SU-DHL-6 (cell line): Measurements from ENCODE around the gene SVIL.

Source experiments
- H2AFZ ChIP-seq: fragments of 200-600 bp; sonication (generic); 2 replicates; pipeline ENCODE4 v1.6.1; 2014; ENCODE audit warnings: low read depth, mild to moderate bottlenecking, moderate library complexity, mixed read lengths, antibody characterized with exemption, low read length; ENCODE audit not compliant: severe bottlenecking
- H3F3A ChIP-seq: fragments of 200-600 bp; shearing (Covaris generic); 2 replicates; pipeline ENCODE4 v1.6.0; 2016; ENCODE audit warnings: antibody characterized with exemption, mild to moderate bottlenecking; ENCODE audit not compliant: insufficient read depth
- H3K27ac ChIP-seq: fragments of 200-600 bp; sonication (generic); 2 replicates; pipeline ENCODE4 v1.5.1; 2016; ENCODE audit warnings: low read depth, mild to moderate bottlenecking, low read length, moderate library complexity, mixed read lengths
- H3K27me3 ChIP-seq: fragments of 200-600 bp; sonication (generic), shearing (Covaris generic); 2 replicates; pipeline ENCODE4 v1.6.0; 2014; ENCODE audit warnings: mild to moderate bottlenecking, low read length
- H3K36me3 ChIP-seq: fragments of 200-600 bp; sonication (generic); 2 replicates; pipeline ENCODE4 v1.6.1; 2014; ENCODE audit warnings: mild to moderate bottlenecking, low read length, mixed read lengths
- H3K4me2 ChIP-seq: fragments of 300-600, 200-600 bp; shearing (Covaris generic), sonication (generic); 2 replicates; pipeline ENCODE4 v1.6.0; 2014; ENCODE audit warnings: low read length, low read depth, mild to moderate bottlenecking; ENCODE audit not compliant: poor library complexity, severe bottlenecking
- H3K4me3 ChIP-seq: fragments of 200-600 bp; sonication (generic); 2 replicates; pipeline ENCODE4 v1.5.1; 2014; ENCODE audit warnings: antibody characterized with exemption, low read length, mild to moderate bottlenecking, mixed read lengths; ENCODE audit not compliant: insufficient read depth, poor library complexity, severe bottlenecking
- H3K79me2 ChIP-seq: fragments of 200-600 bp; sonication (generic); 2 replicates; pipeline ENCODE4 v1.6.1; 2014; ENCODE audit warnings: mild to moderate bottlenecking, low read length, moderate library complexity; ENCODE audit not compliant: insufficient read depth
- H3K9ac ChIP-seq: fragments of 200-600 bp; sonication (generic); 2 replicates; pipeline ENCODE4 v1.7.0; 2014; ENCODE audit warnings: mild to moderate bottlenecking, low read length
- H3K9me2 ChIP-seq: fragments of 200-600 bp; sonication (generic); replicated peaks from 2 replicates; pipeline ENCODE4 v1.6.1; 2014; ENCODE audit warnings: low read length; ENCODE audit not compliant: insufficient read depth
- H3K9me3 ChIP-seq: fragments of 200-600 bp; sonication (generic); 2 replicates; pipeline ENCODE4 v1.6.1; 2014; ENCODE audit warnings: low read length, mixed read lengths; ENCODE audit not compliant: insufficient read depth
- H4K20me1 ChIP-seq: fragments of 200-600 bp; sonication (generic); 2 replicates; pipeline ENCODE4 v1.6.1; 2014; ENCODE audit warnings: low read depth, mild to moderate bottlenecking, antibody characterized with exemption, low read length, moderate library complexity, mixed read lengths
- EZH2phosphoT487 ChIP-seq: fragments of 200-600 bp; sonication (generic), shearing (Covaris generic); conservative IDR thresholded peaks from 2 replicates; pipeline ENCODE4 v1.6.1; 2018; ENCODE audit warnings: mild to moderate bottlenecking, antibody characterized with exemption, low read length, moderate library complexity, mixed read lengths
- TF ChIP-seq, protein P1 (sequence below): fragments of 200-600 bp; sonication (generic); IDR thresholded peaks from one replicate; pipeline ENCODE4 v1.5.1; 2017; ENCODE audit warnings: antibody characterized with exemption, mild to moderate bottlenecking, low read length, moderate library complexity; ENCODE audit not compliant: insufficient read depth, poor library complexity, severe bottlenecking

SVIL gene

DNA sequence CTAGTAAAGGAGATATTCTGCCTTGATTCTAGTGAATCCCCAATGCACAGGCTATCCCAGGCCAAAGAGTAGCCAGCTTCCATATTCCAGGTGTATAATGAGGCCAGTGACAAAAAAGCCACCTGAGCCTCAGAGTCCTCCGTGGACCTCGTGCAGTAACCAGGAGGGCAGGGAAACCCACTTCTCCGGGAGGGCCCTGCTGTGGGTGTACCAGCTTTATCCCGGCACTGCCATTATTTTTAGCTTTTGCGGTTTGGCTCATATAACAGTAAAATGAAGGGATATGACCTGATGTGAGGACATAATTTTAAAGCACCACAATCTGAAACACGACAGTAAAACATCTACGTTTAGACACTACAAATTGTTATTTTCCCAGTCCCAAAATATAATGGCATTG is 109.0 kb downstream of the SVIL start:
- Histone ChIP-seq H3K9me3 (no peaks in the 10 kb centered on the region), H3K27ac (no peak overlapping the region), H3K79me2 (no peaks in the 10 kb centered on the region), H3K9ac (no peak overlapping the region), H2AFZ (no peak overlapping the region), H3K4me3 (no peak overlapping the region), H3K27me3 (no peaks in the 10 kb centered on the region), H3K4me2 (no peak overlapping the region), H3K9me2 (no peaks in the 10 kb centered on the region), H4K20me1 (no peaks in the 10 kb centered on the region), H3K36me3 (no peaks in the 10 kb centered on the region), H3F3A (no peaks in the 10 kb centered on the region)
- TF ChIP-seq, protein P1, sequence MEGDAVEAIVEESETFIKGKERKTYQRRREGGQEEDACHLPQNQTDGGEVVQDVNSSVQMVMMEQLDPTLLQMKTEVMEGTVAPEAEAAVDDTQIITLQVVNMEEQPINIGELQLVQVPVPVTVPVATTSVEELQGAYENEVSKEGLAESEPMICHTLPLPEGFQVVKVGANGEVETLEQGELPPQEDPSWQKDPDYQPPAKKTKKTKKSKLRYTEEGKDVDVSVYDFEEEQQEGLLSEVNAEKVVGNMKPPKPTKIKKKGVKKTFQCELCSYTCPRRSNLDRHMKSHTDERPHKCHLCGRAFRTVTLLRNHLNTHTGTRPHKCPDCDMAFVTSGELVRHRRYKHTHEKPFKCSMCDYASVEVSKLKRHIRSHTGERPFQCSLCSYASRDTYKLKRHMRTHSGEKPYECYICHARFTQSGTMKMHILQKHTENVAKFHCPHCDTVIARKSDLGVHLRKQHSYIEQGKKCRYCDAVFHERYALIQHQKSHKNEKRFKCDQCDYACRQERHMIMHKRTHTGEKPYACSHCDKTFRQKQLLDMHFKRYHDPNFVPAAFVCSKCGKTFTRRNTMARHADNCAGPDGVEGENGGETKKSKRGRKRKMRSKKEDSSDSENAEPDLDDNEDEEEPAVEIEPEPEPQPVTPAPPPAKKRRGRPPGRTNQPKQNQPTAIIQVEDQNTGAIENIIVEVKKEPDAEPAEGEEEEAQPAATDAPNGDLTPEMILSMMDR: no peak
- no peak for TF ChIP-seq EZH2phosphoT487

DNA sequence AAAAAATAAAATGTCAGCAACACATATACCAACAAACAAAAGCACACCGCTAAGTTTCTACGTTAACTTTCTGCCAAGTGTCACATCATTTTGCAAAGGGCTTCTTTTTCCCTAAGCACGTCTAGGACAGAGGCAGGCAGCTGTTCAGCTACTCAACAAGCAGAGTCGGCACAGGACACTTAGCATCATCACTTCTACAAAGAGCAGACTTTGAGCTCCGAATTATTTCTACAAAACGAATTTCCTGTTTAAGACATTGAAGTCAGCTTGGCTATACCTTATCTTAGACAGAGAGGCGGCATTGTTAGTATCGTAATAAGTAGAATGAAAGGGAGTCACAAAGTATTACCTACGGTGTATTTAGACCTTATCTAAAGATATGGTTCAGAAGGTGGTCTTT is 110.1 kb downstream of the SVIL start:
- Histone ChIP-seq H3K4me2 (no peak overlapping the region), H3K36me3 (no peaks in the 10 kb centered on the region), H4K20me1 (no peaks in the 10 kb centered on the region), H3K9ac (no peak overlapping the region), H3K4me3 (no peak overlapping the region), H3K9me2 (no peaks in the 10 kb centered on the region), H3K27me3 (no peaks in the 10 kb centered on the region), H3F3A (no peaks in the 10 kb centered on the region), H3K79me2 (no peaks in the 10 kb centered on the region), H2AFZ (no peak overlapping the region), H3K9me3 (no peaks in the 10 kb centered on the region), H3K27ac (no peak overlapping the region)
- TF ChIP-seq, protein P1: no peak
- TF ChIP-seq EZH2phosphoT487: no peak

DNA sequence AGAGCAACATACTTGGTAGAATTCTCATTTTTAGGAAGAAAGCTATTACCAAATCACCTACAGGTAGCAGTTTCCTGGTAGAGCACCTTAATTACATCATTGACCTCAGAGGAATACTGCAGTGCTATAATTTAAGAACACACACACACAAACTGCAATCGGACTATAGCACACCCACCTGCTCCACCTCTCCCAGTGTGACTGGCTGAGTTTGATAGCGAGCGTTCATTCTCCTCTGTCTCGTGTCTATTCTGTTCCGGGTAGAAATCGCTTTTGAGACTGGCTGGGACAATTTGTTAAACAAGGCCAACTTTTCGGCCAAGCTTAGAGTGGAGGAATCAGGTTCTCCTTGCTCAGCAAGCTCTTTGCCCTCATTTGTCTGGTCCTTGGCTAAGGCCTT is 110.5 kb downstream of the SVIL start:
- no peaks in the 10 kb centered on the region for H3K9me3 ChIP-seq
- H3K9ac ChIP-seq: no peak overlapping the region
- H3F3A ChIP-seq: no peaks in the 10 kb centered on the region
- no peak overlapping the region for H3K27ac ChIP-seq
- TF ChIP-seq, protein P1: no peak
- no peak for TF ChIP-seq EZH2phosphoT487
- no peaks in the 10 kb centered on the region for H3K9me2 ChIP-seq
- H4K20me1 ChIP-seq: no peaks in the 10 kb centered on the region
- H3K27me3 ChIP-seq: no peaks in the 10 kb centered on the region
- no peak overlapping the region for H3K4me2 ChIP-seq
- no peak overlapping the region for H3K4me3 ChIP-seq
- H3K36me3 ChIP-seq: no peaks in the 10 kb centered on the region
- H2AFZ ChIP-seq: no peak overlapping the region
- no peaks in the 10 kb centered on the region for H3K79me2 ChIP-seq

DNA sequence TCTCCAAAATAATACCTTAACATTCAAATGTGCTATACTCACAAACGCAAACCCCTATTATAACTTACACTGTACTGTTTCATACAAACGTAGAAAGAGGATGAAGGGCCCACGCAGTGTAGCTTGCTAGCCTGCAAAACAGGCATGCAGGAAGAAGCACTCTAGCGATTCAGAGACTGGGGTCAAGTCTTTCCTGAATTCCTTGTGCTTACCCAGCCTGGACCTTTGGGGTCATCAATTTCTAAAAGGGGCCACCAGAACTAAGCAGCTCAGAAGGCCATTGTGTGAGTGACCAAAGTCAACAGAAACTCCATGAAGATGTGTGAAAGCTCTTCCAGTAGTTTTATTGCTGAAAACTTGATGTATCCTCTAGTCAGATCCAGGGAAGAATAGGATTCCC is 111.9 kb downstream of the SVIL start:
- Histone ChIP-seq H3K9ac (no peak overlapping the region), H3K79me2 (no peaks in the 10 kb centered on the region), H3K9me3 (no peaks in the 10 kb centered on the region), H3K36me3 (no peaks in the 10 kb centered on the region), H3K27ac (no peak overlapping the region), H3K4me2 (no peak overlapping the region), H3K9me2 (no peaks in the 10 kb centered on the region), H2AFZ (no peak overlapping the region), H3F3A (no peaks in the 10 kb centered on the region), H3K27me3 (no peaks in the 10 kb centered on the region), H4K20me1 (no peaks in the 10 kb centered on the region), H3K4me3 (no peak overlapping the region)
- TF ChIP-seq, protein P1: no peak
- no peak for TF ChIP-seq EZH2phosphoT487
